GM12892 (cell line): ENCODE data around the gene PLA2G15.

Source experiments
- POLR2A ChIP-seq: IDR thresholded peaks from 2 replicates; pipeline ENCODE4 v1.6.1; 2011; ENCODE audit warnings: low read depth, low read length, control low read depth
- POLR2AphosphoS5 ChIP-seq: IDR thresholded peaks from 2 replicates; pipeline ENCODE4 v1.6.1; 2011; ENCODE audit warnings: low read depth, low read length, control low read depth

DNA sequence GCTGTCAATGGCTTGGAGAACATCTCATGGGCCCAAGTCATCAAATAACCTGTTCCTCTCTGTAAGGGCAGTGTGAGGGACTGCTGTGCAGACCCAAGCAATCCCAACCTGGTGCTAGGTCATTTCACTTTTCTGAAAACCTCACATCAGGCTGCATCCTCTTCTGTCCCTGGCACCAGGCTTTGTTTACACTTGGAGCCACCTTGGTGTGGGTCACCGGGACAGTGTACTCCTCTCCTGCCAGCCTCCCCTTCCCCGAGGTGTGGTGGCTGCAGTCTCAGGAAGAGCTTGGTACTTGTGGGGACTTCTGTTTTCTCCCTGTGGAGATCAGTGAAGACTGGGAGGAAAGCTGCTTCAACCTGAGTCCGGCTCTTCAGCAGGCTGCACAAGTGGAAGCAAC is 53.1 kb downstream of the PLA2G15 start:
- TF ChIP-seq POLR2AphosphoS5: no peak
- 0 out of 2 replicates have a peak, but pooled peaks have one; percentile 17 for TF ChIP-seq POLR2A
